Thyroid gland (tissue), 4 donors: ENCODE measurements around the gene LAD1.

Source experiments
- CTCF ChIP-seq, 6 experiments: fragments of 200-600 bp in 3 of 6; fragments of 450-650 bp in 3 of 6; sonication (generic) in 3 of 6; IDR thresholded peaks; one replicate each; pipeline ENCODE4 v1.5.1; 2016 to 2019; ENCODE audit warnings: antibody characterized with exemption in 6 of 6, mild to moderate bottlenecking in 2 of 6, inconsistent platforms in 1 of 6, moderate library complexity in 1 of 6
- POLR2A ChIP-seq, 2 donors: fragments of 450-650 bp; IDR thresholded peaks; one replicate each; pipeline ENCODE4 v1.6.1; 2017; ENCODE audit warnings: antibody characterized with exemption in 2 of 2, mild to moderate bottlenecking in 2 of 2, moderate library complexity in 1 of 2

GRCh38 chr1:201433609-201434008 is 34.5 kb upstream of the LAD1 start:
- TF ChIP-seq CTCF (IDR thresholded peaks at IDR 0.05) (no peak), POLR2A (IDR thresholded peaks at IDR 0.05) (no peak)
